ENCODE measurements around the gene PACRG. TPM values are rescaled to one million over a fixed set of nuclear protein-coding genes. Genes with fewer than 3 reads are reported as not detected.

Gene PACRG
- total RNA-seq, 1 donor: 1.4 TPM

DNA sequence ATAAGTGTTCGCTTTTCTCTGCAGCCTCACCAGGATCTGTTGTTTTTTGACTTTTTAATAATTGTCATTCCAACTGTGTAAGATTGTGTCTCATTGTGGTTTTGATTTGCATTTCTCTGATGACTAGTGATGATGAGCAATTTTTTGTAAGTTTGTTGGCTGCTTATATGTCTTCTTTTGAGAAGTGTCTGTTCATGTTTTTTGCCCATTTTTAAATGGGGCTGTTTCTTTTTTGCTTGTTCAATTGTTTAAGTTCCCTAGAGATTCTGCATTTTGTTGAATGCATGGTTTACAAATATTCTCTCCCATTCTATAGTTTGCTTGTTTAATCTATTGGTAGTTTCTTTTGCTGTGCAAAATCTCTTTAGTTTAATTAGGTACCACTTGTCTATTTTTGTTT lies 295.9 kb downstream of the PACRG start:
- DNase-seq (ENCODE audit: insufficient read length, low spot score, missing footprints): no peak
- H3K36me3 ChIP-seq (ENCODE audit: insufficient read depth, low read length): no peaks in the 10 kb centered on the region
- TF ChIP-seq, protein P1, sequence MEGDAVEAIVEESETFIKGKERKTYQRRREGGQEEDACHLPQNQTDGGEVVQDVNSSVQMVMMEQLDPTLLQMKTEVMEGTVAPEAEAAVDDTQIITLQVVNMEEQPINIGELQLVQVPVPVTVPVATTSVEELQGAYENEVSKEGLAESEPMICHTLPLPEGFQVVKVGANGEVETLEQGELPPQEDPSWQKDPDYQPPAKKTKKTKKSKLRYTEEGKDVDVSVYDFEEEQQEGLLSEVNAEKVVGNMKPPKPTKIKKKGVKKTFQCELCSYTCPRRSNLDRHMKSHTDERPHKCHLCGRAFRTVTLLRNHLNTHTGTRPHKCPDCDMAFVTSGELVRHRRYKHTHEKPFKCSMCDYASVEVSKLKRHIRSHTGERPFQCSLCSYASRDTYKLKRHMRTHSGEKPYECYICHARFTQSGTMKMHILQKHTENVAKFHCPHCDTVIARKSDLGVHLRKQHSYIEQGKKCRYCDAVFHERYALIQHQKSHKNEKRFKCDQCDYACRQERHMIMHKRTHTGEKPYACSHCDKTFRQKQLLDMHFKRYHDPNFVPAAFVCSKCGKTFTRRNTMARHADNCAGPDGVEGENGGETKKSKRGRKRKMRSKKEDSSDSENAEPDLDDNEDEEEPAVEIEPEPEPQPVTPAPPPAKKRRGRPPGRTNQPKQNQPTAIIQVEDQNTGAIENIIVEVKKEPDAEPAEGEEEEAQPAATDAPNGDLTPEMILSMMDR (IDR thresholded peaks at IDR 0.05; ENCODE audit: extremely low read depth, low read depth, low read length): no peak
- H3K4me2 ChIP-seq (ENCODE audit: insufficient read depth, low read length): no peak overlapping the region
- no peak overlapping the region for H2AFZ ChIP-seq (ENCODE audit: low read length)
- no peak overlapping the region for H3K27ac ChIP-seq (ENCODE audit: low read depth, low read length)
- no peaks in the 10 kb centered on the region for H4K20me1 ChIP-seq (ENCODE audit: insufficient read depth, low read length)
- no peaks in the 10 kb centered on the region for H3K27me3 ChIP-seq (ENCODE audit: insufficient read depth, low read length)
- H3K79me2 ChIP-seq (ENCODE audit: insufficient read depth, low read length): no peaks in the 10 kb centered on the region
- no peak overlapping the region for H3K4me3 ChIP-seq (ENCODE audit: insufficient read depth, low read length)
- H3K9me3 ChIP-seq (ENCODE audit: low read depth, low read length): no peaks in the 10 kb centered on the region
- H3K4me1 ChIP-seq (ENCODE audit: insufficient read depth, low read length): no peaks in the 10 kb centered on the region

DNA sequence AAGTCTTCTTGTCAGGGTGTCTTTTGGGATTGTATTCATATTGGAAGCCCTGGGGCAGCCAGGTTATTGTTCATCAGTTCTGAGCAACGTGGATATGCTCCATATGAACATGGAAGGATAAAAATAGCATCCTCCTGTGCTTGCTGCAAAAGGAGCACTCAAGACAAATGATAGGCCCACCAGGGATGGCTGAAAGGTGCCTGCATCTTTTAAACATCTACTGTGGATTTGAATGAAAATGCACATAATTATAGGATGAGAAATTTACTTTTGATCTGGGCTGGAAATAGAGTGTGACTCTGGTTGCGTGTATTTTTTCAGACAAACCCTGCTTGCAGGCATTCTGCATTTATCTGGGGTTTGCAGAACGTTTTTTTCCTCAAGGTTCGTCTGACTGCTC lies 299.1 kb downstream of the PACRG start:
- TF ChIP-seq, protein P1 (IDR thresholded peaks at IDR 0.05; ENCODE audit: extremely low read depth, low read depth, low read length): no peak
- Histone ChIP-seq H3K4me1 (ENCODE audit: insufficient read depth, low read length) (no peaks in the 10 kb centered on the region), H3K4me2 (ENCODE audit: insufficient read depth, low read length) (no peak overlapping the region), H3K27ac (ENCODE audit: low read depth, low read length) (no peak overlapping the region), H3K9me3 (ENCODE audit: low read depth, low read length) (no peaks in the 10 kb centered on the region), H3K36me3 (ENCODE audit: insufficient read depth, low read length) (no peaks in the 10 kb centered on the region), H3K27me3 (ENCODE audit: insufficient read depth, low read length) (no peaks in the 10 kb centered on the region), H2AFZ (ENCODE audit: low read length) (no peak overlapping the region), H3K79me2 (ENCODE audit: insufficient read depth, low read length) (no peaks in the 10 kb centered on the region), H4K20me1 (ENCODE audit: insufficient read depth, low read length) (no peaks in the 10 kb centered on the region), H3K4me3 (ENCODE audit: insufficient read depth, low read length) (no peak overlapping the region)
- DNase-seq (ENCODE audit: insufficient read length, low spot score, missing footprints): no peak

DNA sequence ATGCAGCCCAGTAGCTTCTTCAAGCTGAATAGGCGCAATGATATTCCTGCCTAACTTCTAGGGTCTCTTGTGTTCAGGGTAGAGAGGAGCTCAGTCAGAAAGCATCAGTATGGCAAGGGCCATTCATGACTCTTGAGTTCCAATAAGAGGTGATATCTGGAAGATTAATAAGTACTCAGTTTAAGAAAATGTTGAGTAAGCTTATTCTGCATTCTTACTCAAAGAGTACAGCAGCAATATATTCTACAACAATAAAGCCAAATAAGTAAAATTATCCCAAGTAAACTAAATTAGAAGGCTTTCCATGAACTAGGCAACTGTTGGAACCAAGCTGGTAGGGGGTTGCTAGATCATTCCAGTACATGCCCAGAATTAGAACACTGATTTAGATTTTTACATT lies 303.2 kb downstream of the PACRG start:
- DNase-seq (ENCODE audit: insufficient read length, low spot score, missing footprints): no peak
- no peaks in the 10 kb centered on the region for H3K36me3 ChIP-seq (ENCODE audit: insufficient read depth, low read length)

DNA sequence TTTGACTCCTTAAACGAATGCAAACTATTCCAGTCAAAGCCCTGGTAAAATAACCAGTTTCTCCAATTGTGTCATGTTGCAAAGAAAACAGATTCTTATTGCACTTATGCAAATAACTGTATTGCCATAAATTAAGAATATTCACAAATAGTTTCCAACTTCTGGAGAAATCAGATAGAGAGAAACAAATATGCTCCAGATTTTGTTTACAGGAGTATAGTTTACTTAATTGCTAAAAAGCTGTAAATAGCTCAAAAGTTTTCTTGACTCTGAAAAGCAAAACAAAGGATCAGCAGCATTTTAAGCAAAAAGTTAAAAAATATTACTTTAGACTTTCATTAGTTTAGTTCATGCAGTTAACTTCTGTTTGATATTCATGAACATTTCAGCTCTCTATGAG lies 304.2 kb downstream of the PACRG start:
- H2AFZ ChIP-seq (ENCODE audit: low read length): no peak overlapping the region
- H3K4me1 ChIP-seq (ENCODE audit: insufficient read depth, low read length): no peaks in the 10 kb centered on the region
- no peak for DNase-seq (ENCODE audit: insufficient read length, low spot score, missing footprints)
- H3K9me3 ChIP-seq (ENCODE audit: low read depth, low read length): no peaks in the 10 kb centered on the region
- H4K20me1 ChIP-seq (ENCODE audit: insufficient read depth, low read length): no peaks in the 10 kb centered on the region
- no peaks in the 10 kb centered on the region for H3K79me2 ChIP-seq (ENCODE audit: insufficient read depth, low read length)
- no peak overlapping the region for H3K4me3 ChIP-seq (ENCODE audit: insufficient read depth, low read length)
- H3K27ac ChIP-seq (ENCODE audit: low read depth, low read length): no peak overlapping the region
- no peaks in the 10 kb centered on the region for H3K36me3 ChIP-seq (ENCODE audit: insufficient read depth, low read length)
- H3K4me2 ChIP-seq (ENCODE audit: insufficient read depth, low read length): no peak overlapping the region
- H3K27me3 ChIP-seq (ENCODE audit: insufficient read depth, low read length): no peaks in the 10 kb centered on the region
- TF ChIP-seq, protein P1 (IDR thresholded peaks at IDR 0.05; ENCODE audit: extremely low read depth, low read depth, low read length): no peak

More for the DNA sequence above, 303.2 kb downstream of the PACRG start:
- Histone ChIP-seq H3K4me3 (ENCODE audit: insufficient read depth, low read length) (no peak overlapping the region), H2AFZ (ENCODE audit: low read length) (no peak overlapping the region), H3K4me2 (ENCODE audit: insufficient read depth, low read length) (no peak overlapping the region), H3K27ac (ENCODE audit: low read depth, low read length) (no peak overlapping the region), H4K20me1 (ENCODE audit: insufficient read depth, low read length) (no peaks in the 10 kb centered on the region), H3K9me3 (ENCODE audit: low read depth, low read length) (no peaks in the 10 kb centered on the region), H3K79me2 (ENCODE audit: insufficient read depth, low read length) (no peaks in the 10 kb centered on the region), H3K4me1 (ENCODE audit: insufficient read depth, low read length) (no peaks in the 10 kb centered on the region), H3K27me3 (ENCODE audit: insufficient read depth, low read length) (no peaks in the 10 kb centered on the region)
- TF ChIP-seq, protein P1 (IDR thresholded peaks at IDR 0.05; ENCODE audit: extremely low read depth, low read depth, low read length): no peak
